HG02759 (cell line): ENCODE measurements around the gene CD200R1L.
"Not testable (repeated sequence)": the region's sequence is repeated elsewhere in the genome, so short reads cannot be mapped to it uniquely, and the experiment has no call there.

Source experiments
- ATAC-seq: cut with Tn5 transposase; IDR thresholded peaks from one replicate; pipeline ENCODE4 v1.9.1; 2021; ENCODE audit warnings: mild to moderate bottlenecking, moderate library complexity; ENCODE audit not compliant: unreplicated experiment

The CD200R1L gene

GRCh38 chr3:112846764-112847163, at the start of gene CD200R1L:
Gene CD200R1L, minus strand, starts transcription at chr3:112846864. Its CDS starts 17,497 bp downstream, at chr3:112829367.
- ATAC-seq = no peak

GRCh38 chr3:112894258-112894657, 47.6 kb upstream of the CD200R1L start:
- no peak for ATAC-seq

- ATAC-seq = no peak
These were observed 42.7 kb upstream of the CD200R1L start for GRCh38 chr3:112889357-112889756.

- ATAC-seq = no peak
These were observed 41.9 kb upstream of the CD200R1L start for GRCh38 chr3:112888381-112889085.

GRCh38 chr3:112884678-112885290, 38.1 kb upstream of the CD200R1L start:
- no peak for ATAC-seq

GRCh38 chr3:112881891-112882290, 35.2 kb upstream of the CD200R1L start:
- no peak for ATAC-seq

- no peak for ATAC-seq
These were observed 28.9 kb upstream of the CD200R1L start for GRCh38 chr3:112875561-112875960.

GRCh38 chr3:112874725-112875124, 28.1 kb upstream of the CD200R1L start:
- no peak for ATAC-seq

- ATAC-seq = no peak
These were observed 27.0 kb upstream of the CD200R1L start for GRCh38 chr3:112873632-112874031.

GRCh38 chr3:112871735-112872134, 25.1 kb upstream of the CD200R1L start:
- no peak for ATAC-seq

- no peak for ATAC-seq
These were observed 19.1 kb upstream of the CD200R1L start for GRCh38 chr3:112865757-112866156.

GRCh38 chr3:112860898-112861297, 14.2 kb upstream of the CD200R1L start:
- ATAC-seq = no peak

- ATAC-seq = peak; percentile 64
These were observed 11.9 kb upstream of the CD200R1L start for GRCh38 chr3:112858410-112859069.

GRCh38 chr3:112857526-112857925, 10.9 kb upstream of the CD200R1L start:
- ATAC-seq = no peak

GRCh38 chr3:112856537-112856936, 9.9 kb upstream of the CD200R1L start:
- ATAC-seq = no peak

- ATAC-seq = no peak
These were observed 9.2 kb upstream of the CD200R1L start for GRCh38 chr3:112855883-112856282.

- ATAC-seq = not testable (repeated sequence)
These were observed 8.4 kb upstream of the CD200R1L start for GRCh38 chr3:112855074-112855473.

- no peak for ATAC-seq
These were observed 1.5 kb upstream of the CD200R1L start for GRCh38 chr3:112848196-112848595.

- ATAC-seq = no peak
These were observed 1.0 kb upstream of the CD200R1L start for GRCh38 chr3:112847692-112848091.

GRCh38 chr3:112845772-112846171, 892 bp downstream of the CD200R1L start:
- no peak for ATAC-seq

GRCh38 chr3:112829046-112829445, 17.6 kb downstream of the CD200R1L start:
- ATAC-seq = no peak
